Left ventricle myocardium inferior (tissue), 1 donor: ENCODE results near the gene RBBP8NL. TPM values are rescaled to one million over a fixed set of nuclear protein-coding genes. Genes with fewer than 3 reads are reported as not detected.

ENCODE experiments used
- DNase-seq: peaks from one replicate; pipeline ENCODE4 v3.0.0-alpha.2; 2020
- H3K27ac ChIP-seq: fragments of 200-600 bp; replicated peaks from 2 replicates; pipeline ENCODE4 v1.8.0; 2021
- H3K27me3 ChIP-seq: fragments of 200-600 bp; 2 replicates; pipeline ENCODE4 v1.8.0; 2021; ENCODE audit warnings: low read depth
- H3K36me3 ChIP-seq: fragments of 200-600 bp; 2 replicates; pipeline ENCODE4 v1.8.0; 2021
- H3K4me1 ChIP-seq: fragments of 200-600 bp; 2 replicates; pipeline ENCODE4 v1.8.0; 2021
- H3K4me3 ChIP-seq: fragments of 200-600 bp; 2 replicates; pipeline ENCODE4 v1.8.0; 2021; ENCODE audit warnings: mild to moderate bottlenecking, moderate library complexity
- H3K9me3 ChIP-seq: fragments of 200-600 bp; replicated peaks from 2 replicates; pipeline ENCODE4 v1.8.0; 2021
- CTCF ChIP-seq: fragments of 200-600 bp; IDR thresholded peaks from 2 replicates; pipeline ENCODE4 v1.8.0; 2021; ENCODE audit warnings: antibody characterized with exemption, mild to moderate bottlenecking, borderline replicate concordance
- intact Hi-C: fragments of 100-400 bp; cut with micrococcal nuclease; formaldehyde crosslinking; loops from one replicate; pipeline ENCODE4 v1.11.0; 2022
- total RNA-seq: library from RNA; stranded (reverse); fragmentation: NEBNext Ultra II Directional; extraction: Animal tissue kit (Norgen Biotek cat#: 25700); gene quantifications from one replicate; pipeline ENCODE4 v1.2.1, GENCODE V29; 2021
- donor health status: DM: no; HTN: yes; CAD: no; lungs with severe emphysema.

The RBBP8NL gene
- total RNA-seq, 1 donor from 2014 or later, result not detected

GRCh38 chr20:62412194-62413024 is 14.9 kb downstream of the RBBP8NL start:
- TF ChIP-seq CTCF, result no peak
- H3K4me3 ChIP-seq, result no peak overlapping the region
- no peaks in the 10 kb centered on the region for H3K9me3 ChIP-seq
- H3K27me3 ChIP-seq, result peaks cover 27% of the 10 kb centered on the region
- no peaks in the 10 kb centered on the region for H3K36me3 ChIP-seq
- H3K4me1 ChIP-seq, result peaks cover 16% of the 10 kb centered on the region
- intact Hi-C loops, result no loop called here
- no peak overlapping the region for H3K27ac ChIP-seq
- no peak for DNase-seq

- H3K27ac ChIP-seq, result no peak overlapping the region
- H3K4me1 ChIP-seq, result peaks cover 19% of the 10 kb centered on the region
- intact Hi-C loops, result no loop called here
- no peak for TF ChIP-seq CTCF
- no peaks in the 10 kb centered on the region for H3K36me3 ChIP-seq
- no peak for DNase-seq
- no peaks in the 10 kb centered on the region for H3K9me3 ChIP-seq
- H3K27me3 ChIP-seq, result peaks cover 21% of the 10 kb centered on the region
- no peak overlapping the region for H3K4me3 ChIP-seq
Measured at GRCh38 chr20:62411479-62412193, 15.7 kb downstream of the RBBP8NL start.

- Histone ChIP-seq H3K27ac (no peak overlapping the region), H3K4me3 (no peak overlapping the region), H3K4me1 (peaks cover 26% of the 10 kb centered on the region), H3K27me3 (peaks cover 14% of the 10 kb centered on the region), H3K36me3 (no peaks in the 10 kb centered on the region), H3K9me3 (no peaks in the 10 kb centered on the region)
- no peak for TF ChIP-seq CTCF
- no peak for DNase-seq
- intact Hi-C loops, result no loop called here
Measured at GRCh38 chr20:62410746-62411478, 16.4 kb downstream of the RBBP8NL start.

DNA sequence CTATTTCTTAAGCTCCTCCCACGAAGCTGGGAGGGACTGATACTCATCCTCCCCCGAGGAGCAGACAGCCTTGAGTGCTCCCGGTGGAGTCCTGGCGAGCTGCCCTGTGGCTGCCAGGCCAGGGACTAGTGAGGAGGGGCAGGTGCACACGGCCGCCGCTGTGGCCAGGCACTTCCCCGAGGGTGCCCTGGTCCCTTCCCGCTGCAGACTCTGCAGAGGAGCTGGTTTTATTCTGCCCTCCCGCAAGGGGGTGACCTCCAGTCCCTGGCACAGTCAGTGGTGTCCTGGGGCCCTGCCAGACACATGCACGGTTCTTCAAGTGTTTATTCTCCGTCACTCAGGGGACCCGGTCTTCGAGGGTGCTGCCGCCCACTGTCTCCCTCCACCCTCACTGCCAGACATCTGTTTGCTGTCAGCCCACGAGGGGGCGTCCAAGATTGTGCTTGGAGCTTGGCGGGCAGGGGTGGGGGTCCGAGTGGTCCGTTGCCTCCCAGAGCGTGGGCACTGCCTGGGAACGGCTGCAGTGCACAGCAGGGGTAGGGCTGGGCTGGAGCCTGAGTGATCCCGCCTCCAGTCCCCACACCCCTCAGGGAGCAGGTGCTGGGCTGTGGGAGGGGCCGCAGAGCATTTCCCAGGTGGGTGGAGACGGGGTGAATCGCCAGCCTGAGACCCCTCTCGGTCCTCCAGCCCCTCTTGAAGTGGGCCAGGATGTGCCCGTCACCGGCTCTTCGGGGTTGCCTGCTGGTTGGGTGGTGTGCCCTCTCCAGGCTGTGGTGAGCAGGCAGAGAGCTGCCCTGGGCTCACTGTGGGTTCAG is 17.2 kb downstream of the RBBP8NL start:
- H3K9me3 ChIP-seq, result no peaks in the 10 kb centered on the region

More for the DNA sequence above, 17.2 kb downstream of the RBBP8NL start:
- Histone ChIP-seq H3K27me3 (peaks cover 6% of the 10 kb centered on the region), H3K4me1 (peaks cover 34% of the 10 kb centered on the region), H3K36me3 (no peaks in the 10 kb centered on the region), H3K27ac (no peak overlapping the region), H3K4me3 (no peak overlapping the region)
- TF ChIP-seq CTCF, result peak; percentile 66
- intact Hi-C loops, result no loop called here
- DNase-seq, result peak; percentile 43
